MM.1S (cell line): Measurements from ENCODE around the gene TSGA10.

Experiments used
- EZH2 ChIP-seq: fragments of 300-600 bp; sonication (generic); optimal IDR thresholded peaks from 2 replicates; pipeline ENCODE3; 2017; ENCODE audit warnings: low read depth, mild to moderate bottlenecking, antibody characterized with exemption, low read length, mixed read lengths
- EZH2phosphoT487 ChIP-seq: fragments of 300-600 bp; sonication (generic); IDR thresholded peaks from 2 replicates; pipeline ENCODE4 v1.6.1; 2018; ENCODE audit warnings: antibody characterized with exemption, low read length
- TF ChIP-seq, protein P1 (sequence below): fragments of 300-600 bp; sonication (generic); IDR thresholded peaks from 2 replicates; pipeline ENCODE4 v1.5.1; 2016; ENCODE audit warnings: antibody characterized with exemption, low read length, mixed read lengths

DNA sequence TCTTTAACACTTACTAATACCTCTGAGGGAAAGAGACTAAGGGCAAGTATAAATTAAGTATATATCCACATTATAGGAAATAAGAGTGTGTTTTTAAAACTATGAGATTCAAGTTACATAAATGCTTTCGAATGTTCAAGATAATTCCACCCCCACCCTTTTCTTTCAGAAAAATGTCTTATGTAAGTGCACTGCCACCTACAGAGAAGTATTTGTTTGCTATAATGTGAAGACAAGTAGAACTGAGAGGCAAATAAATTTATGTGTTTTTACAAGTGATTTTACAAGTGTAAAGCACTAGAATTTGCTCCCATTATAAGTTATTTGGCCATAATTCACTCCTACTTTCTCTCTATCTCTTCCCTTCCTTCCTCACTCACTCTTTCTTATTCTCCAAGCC, 118.8 kb downstream of the TSGA10 start:
- TF ChIP-seq, protein P1, sequence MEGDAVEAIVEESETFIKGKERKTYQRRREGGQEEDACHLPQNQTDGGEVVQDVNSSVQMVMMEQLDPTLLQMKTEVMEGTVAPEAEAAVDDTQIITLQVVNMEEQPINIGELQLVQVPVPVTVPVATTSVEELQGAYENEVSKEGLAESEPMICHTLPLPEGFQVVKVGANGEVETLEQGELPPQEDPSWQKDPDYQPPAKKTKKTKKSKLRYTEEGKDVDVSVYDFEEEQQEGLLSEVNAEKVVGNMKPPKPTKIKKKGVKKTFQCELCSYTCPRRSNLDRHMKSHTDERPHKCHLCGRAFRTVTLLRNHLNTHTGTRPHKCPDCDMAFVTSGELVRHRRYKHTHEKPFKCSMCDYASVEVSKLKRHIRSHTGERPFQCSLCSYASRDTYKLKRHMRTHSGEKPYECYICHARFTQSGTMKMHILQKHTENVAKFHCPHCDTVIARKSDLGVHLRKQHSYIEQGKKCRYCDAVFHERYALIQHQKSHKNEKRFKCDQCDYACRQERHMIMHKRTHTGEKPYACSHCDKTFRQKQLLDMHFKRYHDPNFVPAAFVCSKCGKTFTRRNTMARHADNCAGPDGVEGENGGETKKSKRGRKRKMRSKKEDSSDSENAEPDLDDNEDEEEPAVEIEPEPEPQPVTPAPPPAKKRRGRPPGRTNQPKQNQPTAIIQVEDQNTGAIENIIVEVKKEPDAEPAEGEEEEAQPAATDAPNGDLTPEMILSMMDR: no peak
- no peak for TF ChIP-seq EZH2
- no peak for TF ChIP-seq EZH2phosphoT487
